ENCODE data around the gene MARVELD1. TPM values are rescaled to one million over a fixed set of nuclear protein-coding genes. Genes with fewer than 3 reads are reported as not detected.

Gene MARVELD1
- total and polyA plus RNA-seq, 2 of the 13 experiments (the other 11 are each of a cell fraction or from before 2014, with no cell fraction given): not detected

DNA sequence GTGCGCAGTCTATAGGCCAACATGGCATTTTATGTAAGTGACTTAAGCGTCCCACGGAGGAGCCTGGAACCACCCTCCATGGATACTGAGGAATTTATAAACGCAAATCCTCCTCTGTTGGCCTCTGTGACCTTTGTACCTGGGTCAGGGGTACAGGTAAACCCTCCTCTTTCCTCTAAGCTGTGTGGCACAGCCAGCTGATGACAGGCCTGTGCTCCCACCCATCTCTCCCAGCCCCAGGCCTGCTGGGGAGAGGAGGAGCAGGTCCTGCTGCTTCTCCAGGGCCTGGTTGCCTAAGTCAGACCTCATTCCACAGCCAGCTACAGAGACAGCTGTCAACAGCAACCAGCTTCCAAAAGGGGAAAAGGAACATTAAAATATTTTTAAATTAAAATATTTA is 31.5 kb upstream of the MARVELD1 start (continued):
- TF ChIP-seq, protein P1, sequence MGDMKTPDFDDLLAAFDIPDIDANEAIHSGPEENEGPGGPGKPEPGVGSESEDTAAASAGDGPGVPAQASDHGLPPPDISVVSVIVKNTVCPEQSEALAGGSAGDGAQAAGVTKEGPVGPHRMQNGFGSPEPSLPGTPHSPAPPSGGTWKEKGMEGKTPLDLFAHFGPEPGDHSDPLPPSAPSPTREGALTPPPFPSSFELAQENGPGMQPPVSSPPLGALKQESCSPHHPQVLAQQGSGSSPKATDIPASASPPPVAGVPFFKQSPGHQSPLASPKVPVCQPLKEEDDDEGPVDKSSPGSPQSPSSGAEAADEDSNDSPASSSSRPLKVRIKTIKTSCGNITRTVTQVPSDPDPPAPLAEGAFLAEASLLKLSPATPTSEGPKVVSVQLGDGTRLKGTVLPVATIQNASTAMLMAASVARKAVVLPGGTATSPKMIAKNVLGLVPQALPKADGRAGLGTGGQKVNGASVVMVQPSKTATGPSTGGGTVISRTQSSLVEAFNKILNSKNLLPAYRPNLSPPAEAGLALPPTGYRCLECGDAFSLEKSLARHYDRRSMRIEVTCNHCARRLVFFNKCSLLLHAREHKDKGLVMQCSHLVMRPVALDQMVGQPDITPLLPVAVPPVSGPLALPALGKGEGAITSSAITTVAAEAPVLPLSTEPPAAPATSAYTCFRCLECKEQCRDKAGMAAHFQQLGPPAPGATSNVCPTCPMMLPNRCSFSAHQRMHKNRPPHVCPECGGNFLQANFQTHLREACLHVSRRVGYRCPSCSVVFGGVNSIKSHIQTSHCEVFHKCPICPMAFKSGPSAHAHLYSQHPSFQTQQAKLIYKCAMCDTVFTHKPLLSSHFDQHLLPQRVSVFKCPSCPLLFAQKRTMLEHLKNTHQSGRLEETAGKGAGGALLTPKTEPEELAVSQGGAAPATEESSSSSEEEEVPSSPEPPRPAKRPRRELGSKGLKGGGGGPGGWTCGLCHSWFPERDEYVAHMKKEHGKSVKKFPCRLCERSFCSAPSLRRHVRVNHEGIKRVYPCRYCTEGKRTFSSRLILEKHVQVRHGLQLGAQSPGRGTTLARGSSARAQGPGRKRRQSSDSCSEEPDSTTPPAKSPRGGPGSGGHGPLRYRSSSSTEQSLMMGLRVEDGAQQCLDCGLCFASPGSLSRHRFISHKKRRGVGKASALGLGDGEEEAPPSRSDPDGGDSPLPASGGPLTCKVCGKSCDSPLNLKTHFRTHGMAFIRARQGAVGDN (CRISPR knock-in tag; IDR thresholded peaks at IDR 0.05): peak; percentile 39
- TF ChIP-seq ZNF138 (CRISPR knock-in tag; IDR thresholded peaks at IDR 0.05; ENCODE audit: low read depth) (no peak), NCOA1 (CRISPR knock-in tag; IDR thresholded peaks at IDR 0.05) (no peak), KLF12 (CRISPR knock-in tag; IDR thresholded peaks at IDR 0.05; ENCODE audit: borderline replicate concordance) (no peak), HNF4G (IDR thresholded peaks at IDR 0.05; ENCODE audit: borderline replicate concordance, low read depth, low read length) (peak; percentile 63), HNF4G (CRISPR knock-in tag; IDR thresholded peaks at IDR 0.05; ENCODE audit: borderline replicate concordance, low read depth) (no peak; the same call in 1 of the 2 replicates), ZNF629 (CRISPR knock-in tag; conservative IDR thresholded peaks at IDR 0.05) (no peak), REST (IDR thresholded peaks at IDR 0.05; ENCODE audit: borderline replicate concordance in 1 of 2, low read depth in 1 of 2, low read length in 2 of 2) (no peak), NFE2L1 (CRISPR knock-in tag; IDR thresholded peaks at IDR 0.05; ENCODE audit: borderline replicate concordance) (no peak), PHF8 (CRISPR knock-in tag; IDR thresholded peaks at IDR 0.05) (no peak), TFAP4 (IDR thresholded peaks at IDR 0.05; ENCODE audit: borderline replicate concordance, low read depth) (peak; percentile 77; the same call in 1 of the 2 replicates), KDM2A (CRISPR knock-in tag; IDR thresholded peaks at IDR 0.05; ENCODE audit: borderline replicate concordance, low read depth) (no peak), RBFOX2 (IDR thresholded peaks at IDR 0.05; ENCODE audit: low read depth, low read length) (0 out of 2 replicates have a peak, but pooled peaks have one; percentile 7), YEATS2 (CRISPR knock-in tag; IDR thresholded peaks at IDR 0.05; ENCODE audit: borderline replicate concordance) (no peak), FOSL2 (CRISPR knock-in tag; IDR thresholded peaks at IDR 0.05) (peak; percentile 33; the same call in 1 of the 2 replicates), HNF4A (CRISPR knock-in tag; IDR thresholded peaks at IDR 0.05) (peak; percentile 80), SMAD3 (CRISPR knock-in tag; IDR thresholded peaks at IDR 0.05) (no peak), ELF1 (CRISPR knock-in tag; IDR thresholded peaks at IDR 0.05) (no peak)
- TF ChIP-seq, protein P2, sequence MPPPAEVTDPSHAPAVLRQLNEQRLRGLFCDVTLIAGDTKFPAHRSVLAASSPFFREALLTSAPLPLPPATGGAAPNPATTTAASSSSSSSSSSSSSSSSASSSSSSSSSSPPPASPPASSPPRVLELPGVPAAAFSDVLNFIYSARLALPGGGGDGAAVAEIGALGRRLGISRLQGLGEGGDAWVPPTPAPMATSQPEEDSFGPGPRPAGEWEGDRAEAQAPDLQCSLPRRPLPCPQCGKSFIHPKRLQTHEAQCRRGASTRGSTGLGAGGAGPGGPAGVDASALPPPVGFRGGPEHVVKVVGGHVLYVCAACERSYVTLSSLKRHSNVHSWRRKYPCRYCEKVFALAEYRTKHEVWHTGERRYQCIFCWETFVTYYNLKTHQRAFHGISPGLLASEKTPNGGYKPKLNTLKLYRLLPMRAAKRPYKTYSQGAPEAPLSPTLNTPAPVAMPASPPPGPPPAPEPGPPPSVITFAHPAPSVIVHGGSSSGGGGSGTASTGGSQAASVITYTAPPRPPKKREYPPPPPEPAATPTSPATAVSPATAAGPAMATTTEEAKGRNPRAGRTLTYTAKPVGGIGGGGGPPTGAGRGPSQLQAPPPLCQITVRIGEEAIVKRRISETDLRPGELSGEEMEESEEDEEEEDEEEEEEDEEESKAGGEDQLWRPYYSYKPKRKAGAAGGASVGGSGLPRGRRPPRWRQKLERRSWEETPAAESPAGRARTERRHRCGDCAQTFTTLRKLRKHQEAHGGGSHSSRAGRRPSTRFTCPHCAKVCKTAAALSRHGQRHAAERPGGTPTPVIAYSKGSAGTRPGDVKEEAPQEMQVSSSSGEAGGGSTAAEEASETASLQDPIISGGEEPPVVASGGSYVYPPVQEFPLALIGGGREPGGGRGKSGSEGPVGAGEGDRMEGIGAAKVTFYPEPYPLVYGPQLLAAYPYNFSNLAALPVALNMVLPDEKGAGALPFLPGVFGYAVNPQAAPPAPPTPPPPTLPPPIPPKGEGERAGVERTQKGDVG (CRISPR knock-in tag; IDR thresholded peaks at IDR 0.05; ENCODE audit: borderline replicate concordance): no peak

Data from HepG2 (cell line).